ENCODE results near the gene MACROH2A1. TPM values are rescaled to one million over a fixed set of nuclear protein-coding genes. Genes with fewer than 3 reads are reported as not detected.

The MACROH2A1 gene
- total RNA-seq, 2 experiments from 2014 or later = 328 to 332 TPM

DNA sequence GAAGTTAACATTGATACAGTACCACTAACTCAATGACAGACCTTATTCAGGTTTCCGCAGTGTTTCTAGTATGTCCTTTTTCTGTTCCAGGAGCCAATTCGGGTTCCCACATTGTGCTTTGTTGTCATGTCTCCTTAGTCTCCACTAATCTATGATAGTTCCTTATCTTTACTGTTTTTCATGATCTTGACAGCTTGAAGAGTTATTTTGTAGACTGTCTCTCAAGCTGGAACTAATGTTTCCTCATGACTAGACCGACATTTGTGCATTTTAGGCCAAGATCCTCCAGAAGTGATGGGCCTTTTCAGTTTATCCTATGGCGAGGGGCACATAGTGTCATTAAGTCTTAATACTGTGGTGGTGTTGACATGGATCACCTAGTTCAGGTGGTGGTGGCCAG is 104.2 kb downstream of the MACROH2A1 start:
- Mint-ChIP-seq H3K4me3 (no peak overlapping the region), H3K4me1 (ENCODE audit: low read depth) (peaks cover 6% of the 10 kb centered on the region), H3K9me3 (ENCODE audit: insufficient read depth) (peaks cover 5% of the 10 kb centered on the region), H3K27me3 (ENCODE audit: low read depth) (peaks cover 37% of the 10 kb centered on the region), H3K27ac (no peak overlapping the region), H3K36me3 (ENCODE audit: low read depth) (no peaks in the 10 kb centered on the region)
- POLR2A ChIA-PET = no interaction called here
- ATAC-seq = no peak
- CTCF ChIA-PET = no interaction called here
- DNase-seq = no peak

DNA sequence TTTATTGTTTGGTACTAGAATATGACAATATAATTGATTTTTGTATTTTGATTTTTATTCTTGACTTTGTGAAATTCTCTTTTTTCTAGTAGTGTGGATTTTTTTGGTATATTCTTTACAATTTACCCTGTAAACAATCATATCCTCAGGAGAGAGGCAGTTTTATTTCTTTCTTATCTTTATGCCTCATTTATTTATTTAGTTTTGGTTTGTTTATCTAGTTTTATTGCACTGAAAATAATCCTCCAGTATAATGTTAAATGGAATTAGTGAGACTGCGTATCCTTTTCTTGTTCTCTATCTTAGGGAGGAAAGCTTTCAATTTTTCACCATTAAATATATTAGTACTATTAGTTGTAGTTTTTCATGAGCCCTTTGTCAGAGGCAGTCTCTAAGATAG is 109.4 kb downstream of the MACROH2A1 start:
- H3K4me1 Mint-ChIP-seq (ENCODE audit: low read depth) = no peaks in the 10 kb centered on the region
- H3K9me3 Mint-ChIP-seq (ENCODE audit: insufficient read depth) = peaks cover 14% of the 10 kb centered on the region
- H3K27me3 Mint-ChIP-seq (ENCODE audit: low read depth) = peaks cover 62% of the 10 kb centered on the region
- H3K4me3 Mint-ChIP-seq = no peak overlapping the region
- H3K36me3 Mint-ChIP-seq (ENCODE audit: low read depth) = no peaks in the 10 kb centered on the region
- ChIA-PET CTCF (no interaction called here), POLR2A (no interaction called here)
- ATAC-seq = no peak
- no peak overlapping the region for H3K27ac Mint-ChIP-seq
- DNase-seq = no peak

DNA sequence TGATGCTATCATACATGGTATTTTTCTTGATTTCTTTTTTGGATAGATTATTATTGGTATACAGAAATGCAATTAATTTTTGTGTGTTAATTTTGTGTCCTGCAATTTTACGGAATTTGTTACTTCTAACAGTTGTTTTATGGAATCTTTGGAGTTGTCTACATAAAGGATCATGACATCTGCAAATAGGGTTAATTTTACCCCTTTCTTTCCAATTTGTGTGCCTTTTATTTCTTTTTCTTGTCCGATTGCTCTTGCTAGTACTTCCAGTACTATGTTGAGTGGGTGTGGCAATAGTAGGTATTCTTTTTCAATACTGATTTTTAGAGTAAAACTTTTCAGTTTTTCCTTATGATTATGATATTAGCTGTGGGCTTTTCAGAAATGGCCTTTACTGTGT is 111.5 kb downstream of the MACROH2A1 start:
- Mint-ChIP-seq H3K4me3 (no peak overlapping the region), H3K9me3 (ENCODE audit: insufficient read depth) (peaks cover 14% of the 10 kb centered on the region), H3K27me3 (ENCODE audit: low read depth) (peaks cover 75% of the 10 kb centered on the region), H3K27ac (no peak overlapping the region), H3K4me1 (ENCODE audit: low read depth) (no peaks in the 10 kb centered on the region), H3K36me3 (ENCODE audit: low read depth) (no peaks in the 10 kb centered on the region)
- POLR2A ChIA-PET = no interaction called here
- ATAC-seq (no peak), DNase-seq (no peak)
- CTCF ChIA-PET = no interaction called here

Other genes with a start within 250 kb of the MACROH2A1 start
- gene DCANP1, start 48.1 kb upstream of the MACROH2A1 start, total RNA-seq = not detected
- gene TIFAB, start 53.1 kb upstream of the MACROH2A1 start, total RNA-seq = not detected
- gene NEUROG1, start 136.7 kb upstream of the MACROH2A1 start, total RNA-seq = not detected
- gene CXCL14, start 179.8 kb upstream of the MACROH2A1 start, total RNA-seq = not detected

Data from activated CD8-positive, alpha-beta T cell treated with anti-CD3 and anti-CD28 coated beads, Interleukin-2, amount 10 ng/mL, durations not matched to agents 7 days and 5 days (primary cell).